ENCODE measurements around the gene ZNF398. TPM values are rescaled to one million over a fixed set of nuclear protein-coding genes. Genes with fewer than 3 reads are reported as not detected.

The ZNF398 gene
- total and polyA plus RNA-seq, 9 of the 15 experiments (the other 6 are each of a cell fraction or from before 2014, with no cell fraction given), result 4.0 to 18.6 (median 10.4) TPM

DNA sequence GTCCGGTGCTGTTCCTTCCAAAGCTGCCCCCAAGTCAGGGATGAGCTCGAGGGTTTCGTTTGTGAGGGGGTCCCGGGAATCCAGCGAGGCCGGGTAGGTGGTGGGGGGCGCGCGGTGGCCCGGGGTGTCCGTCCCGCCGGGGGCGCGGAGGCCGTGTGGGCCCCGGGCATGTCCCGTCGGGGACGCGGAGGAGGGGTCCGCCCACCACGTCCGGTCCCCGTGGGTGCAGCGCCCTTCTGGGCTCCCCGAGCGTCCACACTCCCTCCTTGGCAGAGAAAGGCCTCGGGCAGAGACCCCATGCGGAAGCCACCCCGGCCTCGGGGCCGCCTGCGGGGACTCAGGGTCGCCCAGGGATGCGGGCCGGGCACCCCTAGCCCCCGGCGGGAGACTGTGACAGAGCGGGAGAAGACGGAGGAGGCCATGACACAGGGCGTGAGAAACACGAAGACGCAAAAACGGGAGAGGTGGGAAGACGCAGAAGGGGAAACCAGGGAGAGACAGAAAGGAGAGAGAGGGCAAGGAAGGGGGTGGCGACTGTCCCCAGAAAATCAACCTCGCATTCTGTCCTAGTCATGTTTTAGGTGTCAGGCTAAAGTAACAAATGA, 20.5 kb upstream of the ZNF398 start (continued):
- TF ChIP-seq, protein P1, sequence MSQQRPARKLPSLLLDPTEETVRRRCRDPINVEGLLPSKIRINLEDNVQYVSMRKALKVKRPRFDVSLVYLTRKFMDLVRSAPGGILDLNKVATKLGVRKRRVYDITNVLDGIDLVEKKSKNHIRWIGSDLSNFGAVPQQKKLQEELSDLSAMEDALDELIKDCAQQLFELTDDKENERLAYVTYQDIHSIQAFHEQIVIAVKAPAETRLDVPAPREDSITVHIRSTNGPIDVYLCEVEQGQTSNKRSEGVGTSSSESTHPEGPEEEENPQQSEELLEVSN (IDR thresholded peaks at IDR 0.05; ENCODE audit: borderline replicate concordance in 1 of 2, extremely low read depth in 1 of 2, insufficient read depth in 1 of 2, insufficient read length in 1 of 2, low read depth in 1 of 2, low read length in 1 of 2, poor library complexity in 1 of 2, severe bottlenecking in 1 of 2), result peak; percentile 80 to 93
- TF ChIP-seq MED1 (CRISPR knock-in tag; IDR thresholded peaks at IDR 0.05; ENCODE audit: borderline replicate concordance) (peak; percentile 25; the same call in 1 of the 2 replicates), MYBL2 (IDR thresholded peaks at IDR 0.05; ENCODE audit: low read depth) (no peak), MYBL2 (CRISPR knock-in tag; IDR thresholded peaks at IDR 0.05; ENCODE audit: borderline replicate concordance) (0 out of 2 replicates have a peak, but pooled peaks have one; percentile 37), HLTF (IDR thresholded peaks at IDR 0.05) (peak; percentile 88)

DNA sequence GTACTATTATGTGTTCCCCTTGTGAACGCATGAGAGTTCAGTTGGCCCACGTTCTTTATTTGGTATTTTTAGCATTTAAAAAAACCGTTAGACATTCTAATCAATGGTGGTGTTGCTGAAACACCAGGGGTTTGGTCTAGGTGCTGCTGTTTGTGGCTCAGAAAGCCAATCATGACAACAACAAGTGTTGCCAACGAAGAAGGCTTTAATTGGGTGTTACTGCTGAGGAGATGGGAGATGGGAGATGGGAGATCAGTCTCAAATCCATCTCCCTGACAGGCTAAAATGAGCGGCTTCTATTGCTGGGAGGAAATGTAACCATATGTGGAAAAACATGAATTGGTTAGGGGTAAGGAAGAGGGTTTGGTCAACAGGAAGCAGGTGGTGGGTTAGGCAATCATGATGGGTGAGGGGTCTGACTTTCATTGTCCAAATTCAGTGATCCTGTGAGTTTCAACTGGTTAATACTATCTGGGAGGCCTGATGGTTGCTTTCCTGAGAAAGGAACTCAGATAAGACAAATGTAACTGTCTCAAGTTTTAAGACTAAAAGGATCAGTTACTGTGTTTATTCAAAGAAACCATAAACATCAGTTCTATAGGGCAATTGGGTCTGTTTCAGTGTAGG, 16.6 kb upstream of the ZNF398 start:
- peaks cover 29% of the 10 kb centered on the region; the same call in 2 of the 3 replicates for H3K36me3 ChIP-seq (ENCODE audit: control insufficient read depth, insufficient read depth, low read length)
- ChIA-PET POLR2A (no interaction called here), CTCF (ENCODE audit: low intra/inter-chr PET ratio) (no interaction called here)
- H4K20me1 ChIP-seq (replicated peaks; ENCODE audit: control insufficient read depth, insufficient read depth, low read length), result no peaks in the 10 kb centered on the region
- no peak overlapping the region for H2AFZ ChIP-seq (ENCODE audit: low read depth, low read length)
- no peaks in the 10 kb centered on the region for H3K27me3 ChIP-seq (ENCODE audit: control insufficient read depth in 2 of 2, insufficient read depth in 2 of 2, low read length in 2 of 2)
- ATAC-seq (no peak), FAIRE-seq (no peak), DNase-seq (ENCODE audit: extremely low read depth in 1 of 4, low spot score in 3 of 4) (no peak)
- WGBS (ENCODE audit: insufficient coverage, low coverage, missing lambda C conversion rate), result 68% methylated on average over 5 of the region's 5 CpGs
- H3K4me2 ChIP-seq (ENCODE audit: insufficient read depth, low read length), result no peak overlapping the region
- no peak overlapping the region for H3K9ac ChIP-seq (ENCODE audit: insufficient read depth in 1 of 2, low read depth in 2 of 2, low read length in 2 of 2)
- intact Hi-C loops (cut with micrococcal nuclease), result no loop called here
- H3K9me3 ChIP-seq (replicated peaks; ENCODE audit: control insufficient read depth, insufficient read depth, low read depth, low read length), result peaks cover 12% of the 10 kb centered on the region
- peaks cover 11 to 19% of the 10 kb centered on the region in 2 experiments for H3K4me1 ChIP-seq (replicated peaks in 1 of 2; ENCODE audit: control insufficient read depth in 2 of 2, insufficient read depth in 2 of 2, low read length in 2 of 2)
- no peak overlapping the region for H3K4me3 ChIP-seq
- in situ Hi-C loops (cut with MboI), result no loop called here
- H3K27ac ChIP-seq (ENCODE audit: extremely low read depth, low read depth, low read length), result no peak overlapping the region
- BruUV-seq (replicated peaks), result no TSS peak
- H3K9me1 ChIP-seq (ENCODE audit: control insufficient read depth, insufficient read depth, low read length), result no peaks in the 10 kb centered on the region
- peaks cover 20% of the 10 kb centered on the region for H3K79me2 ChIP-seq (ENCODE audit: control insufficient read depth, insufficient read depth, low read length)
- TF ChIP-seq, protein P2, sequence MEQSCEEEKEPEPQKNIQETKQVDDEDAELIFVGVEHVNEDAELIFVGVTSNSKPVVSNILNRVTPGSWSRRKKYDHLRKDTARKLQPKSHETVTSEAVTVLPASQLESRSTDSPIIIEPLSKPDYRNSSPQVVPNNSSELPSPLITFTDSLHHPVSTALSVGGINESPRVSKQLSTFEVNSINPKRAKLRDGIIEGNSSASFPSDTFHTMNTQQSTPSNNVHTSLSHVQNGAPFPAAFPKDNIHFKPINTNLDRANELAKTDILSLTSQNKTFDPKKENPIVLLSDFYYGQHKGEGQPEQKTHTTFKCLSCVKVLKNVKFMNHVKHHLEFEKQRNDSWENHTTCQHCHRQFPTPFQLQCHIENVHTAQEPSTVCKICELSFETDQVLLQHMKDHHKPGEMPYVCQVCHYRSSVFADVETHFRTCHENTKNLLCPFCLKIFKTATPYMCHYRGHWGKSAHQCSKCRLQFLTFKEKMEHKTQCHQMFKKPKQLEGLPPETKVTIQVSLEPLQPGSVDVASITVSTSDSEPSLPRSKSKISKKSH (CRISPR knock-in tag; IDR thresholded peaks at IDR 0.05), result peak; percentile 13; the same call in 1 of the 2 replicates
- TF ChIP-seq TFAM (CRISPR knock-in tag; conservative IDR thresholded peaks at IDR 0.05) (no peak), EHMT2 (IDR thresholded peaks at IDR 0.05) (no peak), NFYB (IDR thresholded peaks at IDR 0.05; ENCODE audit: extremely low read depth, insufficient read length) (no peak), ZFP36 (IDR thresholded peaks at IDR 0.05; ENCODE audit: low read depth, low read length, partially characterized antibody) (no peak), RFX7 (CRISPR knock-in tag; IDR thresholded peaks at IDR 0.05) (no peak), NR3C1 (CRISPR knock-in tag; IDR thresholded peaks at IDR 0.05) (no peak), HDAC6 (IDR thresholded peaks at IDR 0.05; ENCODE audit: low read depth, low read length) (no peak), FOXP1 (CRISPR knock-in tag; IDR thresholded peaks at IDR 0.05) (0 out of 2 replicates have a peak, but pooled peaks have one; percentile 15), IFI16 (CRISPR knock-in tag; IDR thresholded peaks at IDR 0.05) (no peak), MYBL2 (IDR thresholded peaks at IDR 0.05; ENCODE audit: low read depth) (no peak), MYBL2 (CRISPR knock-in tag; IDR thresholded peaks at IDR 0.05; ENCODE audit: borderline replicate concordance) (no peak)
- TF ChIP-seq, protein P3, sequence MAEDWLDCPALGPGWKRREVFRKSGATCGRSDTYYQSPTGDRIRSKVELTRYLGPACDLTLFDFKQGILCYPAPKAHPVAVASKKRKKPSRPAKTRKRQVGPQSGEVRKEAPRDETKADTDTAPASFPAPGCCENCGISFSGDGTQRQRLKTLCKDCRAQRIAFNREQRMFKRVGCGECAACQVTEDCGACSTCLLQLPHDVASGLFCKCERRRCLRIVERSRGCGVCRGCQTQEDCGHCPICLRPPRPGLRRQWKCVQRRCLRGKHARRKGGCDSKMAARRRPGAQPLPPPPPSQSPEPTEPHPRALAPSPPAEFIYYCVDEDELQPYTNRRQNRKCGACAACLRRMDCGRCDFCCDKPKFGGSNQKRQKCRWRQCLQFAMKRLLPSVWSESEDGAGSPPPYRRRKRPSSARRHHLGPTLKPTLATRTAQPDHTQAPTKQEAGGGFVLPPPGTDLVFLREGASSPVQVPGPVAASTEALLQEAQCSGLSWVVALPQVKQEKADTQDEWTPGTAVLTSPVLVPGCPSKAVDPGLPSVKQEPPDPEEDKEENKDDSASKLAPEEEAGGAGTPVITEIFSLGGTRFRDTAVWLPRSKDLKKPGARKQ (CRISPR knock-in tag; IDR thresholded peaks at IDR 0.05), result no peak

All from K562 (cell line).